HG02943 (cell line): Measurements from ENCODE around the gene VWA8.
"Not testable (repeated sequence)": the region's sequence is repeated elsewhere in the genome, so short reads cannot be mapped to it uniquely, and the experiment has no call there.

Source experiments
- ATAC-seq: cut with Tn5 transposase; IDR thresholded peaks from one replicate; pipeline ENCODE4 v1.9.1; 2021; ENCODE audit warnings: mild to moderate bottlenecking, low read depth, moderate library complexity; ENCODE audit not compliant: unreplicated experiment

VWA8 gene

DNA sequence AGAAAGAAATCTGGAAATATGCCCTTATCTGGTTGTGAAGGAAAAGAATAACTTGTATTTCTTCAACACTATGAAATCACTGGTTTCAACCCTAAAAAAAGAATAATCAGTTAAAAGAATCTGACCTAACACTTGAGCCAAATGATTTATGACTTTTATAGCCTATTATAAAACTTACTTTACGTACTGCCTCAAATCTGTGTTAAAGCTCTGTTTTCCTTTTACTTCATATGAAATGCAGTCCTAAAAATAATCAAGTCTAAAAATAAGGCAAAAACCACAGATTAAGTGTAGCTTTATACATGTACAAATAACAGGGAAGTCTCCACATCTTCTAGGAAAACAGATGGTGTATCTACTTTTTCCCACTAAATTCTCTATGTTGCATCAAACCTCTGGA is 101.3 kb downstream of the VWA8 start:
- no peak for ATAC-seq

GRCh38 chr13:41858780-41859179 is 102.1 kb downstream of the VWA8 start:
- ATAC-seq: no peak

- no peak for ATAC-seq
Measured at GRCh38 chr13:41854758-41855157, 106.2 kb downstream of the VWA8 start.

DNA sequence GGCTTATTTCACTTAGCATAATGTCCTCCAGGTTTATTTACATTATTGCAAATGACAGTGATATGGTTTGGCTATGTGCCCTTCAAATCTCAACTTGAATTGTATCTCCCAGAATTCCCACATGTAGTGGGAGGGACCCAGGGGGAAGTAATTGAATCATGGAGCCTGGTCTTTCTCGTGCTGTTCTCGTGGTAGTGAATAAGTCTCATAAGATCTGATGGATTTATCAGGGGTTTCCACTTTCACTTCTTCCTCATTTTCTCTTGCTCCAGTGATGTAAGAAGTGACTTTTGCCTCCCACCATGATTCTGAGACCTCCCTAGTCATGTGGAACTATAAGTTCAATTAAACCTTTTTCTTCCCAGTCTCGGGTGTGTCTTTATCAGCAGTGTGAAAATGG is 109.6 kb downstream of the VWA8 start:
- ATAC-seq: no peak

GRCh38 chr13:41848435-41849255 is 112.3 kb downstream of the VWA8 start:
- no peak for ATAC-seq

- no peak for ATAC-seq
Measured at GRCh38 chr13:41847216-41847615, 113.7 kb downstream of the VWA8 start.

DNA sequence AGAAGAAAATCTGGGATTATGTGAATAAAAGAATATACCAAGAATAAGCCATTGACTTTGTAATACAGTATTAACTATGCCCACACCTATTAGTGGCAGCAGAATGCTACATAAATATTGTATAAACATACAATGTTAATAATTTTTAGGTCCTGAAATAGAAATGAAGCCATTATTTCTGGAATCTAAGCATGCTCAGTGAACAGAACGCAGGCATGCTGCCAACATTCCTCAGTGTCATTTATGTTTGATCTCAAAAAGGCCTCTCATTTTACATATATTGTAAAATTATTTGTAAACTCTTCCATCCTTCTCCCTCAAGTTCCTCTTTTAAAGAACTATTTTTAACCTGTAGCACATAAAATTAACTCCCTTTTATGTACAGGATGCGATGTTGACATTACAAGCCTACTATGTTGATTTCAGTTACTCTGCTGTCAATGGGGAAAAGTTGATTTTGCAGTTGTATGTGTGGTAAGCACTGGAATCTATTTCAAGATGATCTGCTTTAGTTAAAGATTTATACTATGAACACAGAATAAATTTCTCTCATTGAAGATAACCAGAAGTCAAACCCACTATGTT is 118.8 kb downstream of the VWA8 start:
- no peak for ATAC-seq

- no peak for ATAC-seq
Measured at GRCh38 chr13:41837629-41838028, 123.3 kb downstream of the VWA8 start.

- ATAC-seq: no peak
Measured at GRCh38 chr13:41835871-41836270, 125.0 kb downstream of the VWA8 start.

GRCh38 chr13:41834697-41835096 is 126.2 kb downstream of the VWA8 start:
- not testable (repeated sequence) for ATAC-seq

GRCh38 chr13:41833831-41834230 is 127.1 kb downstream of the VWA8 start:
- ATAC-seq: no peak

- ATAC-seq: no peak
Measured at GRCh38 chr13:41833201-41833600, 127.7 kb downstream of the VWA8 start.

DNA sequence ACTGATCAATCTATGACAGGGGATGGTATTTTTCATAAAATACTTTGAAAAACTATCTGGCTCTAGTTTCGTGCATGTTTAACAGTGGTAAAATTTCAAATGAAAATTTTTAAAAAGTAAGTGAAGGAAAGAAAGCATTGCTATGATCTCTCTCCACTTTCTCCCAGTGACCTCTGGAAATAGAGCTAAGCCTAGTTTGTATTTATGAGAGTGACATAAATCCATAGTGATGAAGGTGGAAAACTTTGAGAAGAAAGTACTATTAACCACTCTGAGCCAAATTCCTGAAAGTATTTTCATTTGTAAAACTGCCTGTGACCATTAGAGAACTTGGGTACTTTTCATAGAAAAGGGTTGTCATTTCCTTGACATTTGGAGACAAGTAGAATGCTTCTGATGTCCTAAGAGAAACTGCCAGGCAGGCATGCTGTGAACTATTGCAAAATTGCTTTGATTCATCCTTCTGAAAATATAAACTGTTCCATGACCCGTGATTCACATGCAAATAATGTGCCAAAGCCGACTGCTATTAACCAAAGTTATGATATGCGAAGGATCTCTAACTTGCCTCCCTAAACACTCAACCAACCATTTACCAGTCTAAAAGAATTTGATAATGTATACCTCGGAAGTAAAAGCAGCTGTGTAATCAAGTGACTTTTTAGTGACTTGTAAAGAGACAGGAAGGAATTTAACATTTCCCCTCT is 133.2 kb downstream of the VWA8 start:
- ATAC-seq: no peak

GRCh38 chr13:41825691-41826090 is 135.2 kb downstream of the VWA8 start:
- ATAC-seq: no peak

DNA sequence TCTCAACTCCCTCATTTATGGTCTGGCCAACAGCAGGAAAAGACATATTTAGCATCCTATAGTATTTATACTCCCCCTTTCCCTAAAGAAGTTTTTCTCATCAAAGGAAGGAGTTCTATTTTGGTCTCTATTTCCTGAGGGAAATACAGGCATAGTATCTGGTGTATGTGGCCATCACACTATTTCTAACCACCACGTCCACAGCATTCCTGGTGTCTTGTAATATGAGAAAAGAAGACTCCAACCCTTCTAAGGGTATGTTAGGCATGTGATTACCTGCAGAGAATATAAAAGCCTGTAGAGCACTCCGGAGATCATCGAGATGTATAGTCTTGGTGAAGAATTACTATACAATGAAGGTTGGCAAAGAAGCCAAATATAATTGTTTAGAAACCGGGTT is 137.4 kb downstream of the VWA8 start:
- ATAC-seq: no peak

- no peak for ATAC-seq
Measured at GRCh38 chr13:41822560-41822959, 138.3 kb downstream of the VWA8 start.

- ATAC-seq: no peak
Measured at GRCh38 chr13:41821238-41821594, 139.7 kb downstream of the VWA8 start.

- no peak for ATAC-seq
Measured at GRCh38 chr13:41820581-41821237, 140.2 kb downstream of the VWA8 start.

GRCh38 chr13:41816057-41816456 is 144.9 kb downstream of the VWA8 start:
- no peak for ATAC-seq

- ATAC-seq: no peak
Measured at GRCh38 chr13:41813426-41813825, 147.5 kb downstream of the VWA8 start.

DNA sequence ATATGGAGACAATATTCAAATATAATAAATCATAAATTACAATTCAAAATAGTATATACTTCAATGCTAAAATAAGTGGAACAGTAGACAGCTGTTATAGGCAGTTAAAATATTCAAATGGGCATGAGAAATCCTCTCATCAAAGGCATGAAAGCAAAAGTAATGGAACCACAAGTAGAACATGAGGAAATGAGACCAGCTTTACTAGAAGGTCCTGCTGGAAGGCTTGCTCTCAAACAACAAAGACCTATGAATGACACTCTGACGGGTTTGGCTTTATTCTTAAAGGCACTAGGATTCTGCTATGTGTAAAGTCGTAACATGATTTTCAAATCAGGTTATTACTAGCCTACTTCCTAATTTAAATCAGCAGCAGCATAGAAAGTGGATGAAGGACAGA is 148.1 kb downstream of the VWA8 start:
- peak; percentile 61 for ATAC-seq
